ENCODE measurements around the gene GDPD1.
"Not testable (repeated sequence)": the region's sequence is repeated elsewhere in the genome, so short reads cannot be mapped to it uniquely, and the experiment has no call there.

The GDPD1 gene

DNA sequence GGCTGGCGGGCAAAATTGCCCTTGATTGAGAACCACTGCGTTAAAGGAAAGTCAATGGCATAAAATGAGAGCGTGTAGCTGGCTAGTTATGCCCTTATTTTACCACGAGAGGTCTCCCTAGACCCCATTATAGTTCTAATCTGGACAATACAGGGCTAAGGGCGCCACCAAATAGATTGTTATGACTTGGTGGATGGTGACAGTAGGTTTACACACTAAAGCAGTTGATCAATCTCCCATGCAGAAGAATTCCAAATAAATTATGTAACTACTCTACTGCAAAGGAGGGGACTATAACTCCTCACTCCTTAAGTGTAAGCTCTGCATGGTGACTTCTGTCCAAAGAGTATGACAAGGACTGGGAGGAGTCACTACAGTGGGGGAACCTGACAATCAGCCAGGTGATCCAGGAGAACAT is 90.7 kb downstream of the GDPD1 start:
- DNase-seq (ENCODE audit: low read depth): peak; percentile 73

DNA sequence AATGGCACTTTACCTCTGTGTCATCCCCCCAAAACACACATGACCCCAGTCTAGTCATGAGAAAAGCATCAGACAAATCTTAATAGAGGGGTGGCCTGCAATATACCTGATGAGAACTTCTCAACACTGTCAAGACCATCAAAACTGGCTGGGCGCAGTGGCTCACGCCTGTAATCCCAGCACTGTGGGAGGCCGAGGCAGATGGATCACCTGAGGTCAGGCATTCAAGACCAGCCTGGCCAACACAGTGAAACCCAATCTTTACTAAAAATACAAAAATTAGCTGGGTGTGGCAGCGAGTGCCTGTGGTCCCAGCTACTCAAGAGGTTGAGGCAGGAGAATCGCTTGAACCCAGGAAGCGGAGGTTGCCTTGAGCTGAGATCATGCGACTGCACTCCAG is 91.2 kb downstream of the GDPD1 start:
- H3K4me3 ChIP-seq (replicated peaks; ENCODE audit: low read depth, low read length); DNase-seq (ENCODE audit: low read depth): not testable (repeated sequence)

More for the DNA sequence above, 90.7 kb downstream of the GDPD1 start:
- TF ChIP-seq, protein P1, sequence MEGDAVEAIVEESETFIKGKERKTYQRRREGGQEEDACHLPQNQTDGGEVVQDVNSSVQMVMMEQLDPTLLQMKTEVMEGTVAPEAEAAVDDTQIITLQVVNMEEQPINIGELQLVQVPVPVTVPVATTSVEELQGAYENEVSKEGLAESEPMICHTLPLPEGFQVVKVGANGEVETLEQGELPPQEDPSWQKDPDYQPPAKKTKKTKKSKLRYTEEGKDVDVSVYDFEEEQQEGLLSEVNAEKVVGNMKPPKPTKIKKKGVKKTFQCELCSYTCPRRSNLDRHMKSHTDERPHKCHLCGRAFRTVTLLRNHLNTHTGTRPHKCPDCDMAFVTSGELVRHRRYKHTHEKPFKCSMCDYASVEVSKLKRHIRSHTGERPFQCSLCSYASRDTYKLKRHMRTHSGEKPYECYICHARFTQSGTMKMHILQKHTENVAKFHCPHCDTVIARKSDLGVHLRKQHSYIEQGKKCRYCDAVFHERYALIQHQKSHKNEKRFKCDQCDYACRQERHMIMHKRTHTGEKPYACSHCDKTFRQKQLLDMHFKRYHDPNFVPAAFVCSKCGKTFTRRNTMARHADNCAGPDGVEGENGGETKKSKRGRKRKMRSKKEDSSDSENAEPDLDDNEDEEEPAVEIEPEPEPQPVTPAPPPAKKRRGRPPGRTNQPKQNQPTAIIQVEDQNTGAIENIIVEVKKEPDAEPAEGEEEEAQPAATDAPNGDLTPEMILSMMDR (IDR thresholded peaks at IDR 0.05; ENCODE audit: low read length, missing control alignments): peak; percentile 72
- no peak overlapping the region for H3K4me3 ChIP-seq (replicated peaks; ENCODE audit: low read depth, low read length)

DNA sequence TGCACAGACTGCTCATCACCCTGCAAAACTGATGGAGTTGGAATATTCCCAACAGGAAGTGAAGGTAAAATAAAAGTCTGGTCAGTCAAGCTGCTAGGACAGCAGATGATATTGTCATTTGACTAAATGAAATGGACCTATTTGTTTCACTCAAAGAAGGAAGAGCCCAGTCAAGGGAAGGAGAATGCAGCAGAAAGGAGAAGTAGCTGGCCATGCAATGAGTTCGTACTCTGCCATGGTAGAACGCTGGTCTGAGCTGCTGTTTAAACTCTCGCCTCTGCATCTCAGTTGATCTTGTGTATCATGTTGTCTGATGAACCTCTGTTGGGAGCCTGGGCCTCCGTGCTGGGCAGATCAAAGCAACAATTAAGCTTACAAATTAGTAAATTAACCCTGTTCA is 95.6 kb downstream of the GDPD1 start:
- TF ChIP-seq, protein P1 (IDR thresholded peaks at IDR 0.05; ENCODE audit: low read length, missing control alignments): no peak
- H3K4me3 ChIP-seq (replicated peaks; ENCODE audit: low read depth, low read length): no peak overlapping the region
- DNase-seq (ENCODE audit: low read depth): no peak
